Skeletal muscle satellite cell (primary cell): ENCODE measurements around the gene MMP2. TPM values are rescaled to one million over a fixed set of nuclear protein-coding genes. Genes with fewer than 3 reads are reported as not detected.
A peak's percentile ranks its signal among the peaks of the same experiment; 100 is the strongest.

Experiments used
- H3K27me3 ChIP-seq: 2 replicates; pipeline ENCODE4 v1.7.0; 2013; ENCODE audit warnings: low read length; ENCODE audit not compliant: control insufficient read depth, insufficient read depth
- H3K36me3 ChIP-seq: 2 replicates; pipeline ENCODE4 v1.7.0; 2013; ENCODE audit warnings: mild to moderate bottlenecking, control low read depth, low read length; ENCODE audit not compliant: insufficient read depth
- H3K4me1 ChIP-seq: 2 replicates; pipeline ENCODE4 v1.7.0; 2013; ENCODE audit warnings: low read length; ENCODE audit not compliant: control insufficient read depth, insufficient read depth
- H3K4me2 ChIP-seq: 2 replicates; pipeline ENCODE4 v1.7.0; 2013; ENCODE audit warnings: mild to moderate bottlenecking, low read length
- H3K4me3 ChIP-seq: 2 replicates; pipeline ENCODE4 v1.7.0; 2013; ENCODE audit warnings: low read length
- H3K9ac ChIP-seq: 2 replicates; pipeline ENCODE4 v1.7.0; 2013; ENCODE audit warnings: mild to moderate bottlenecking, low read depth, low read length, moderate library complexity
- H3K9me3 ChIP-seq: replicated peaks from 2 replicates; pipeline ENCODE4 v1.7.0; 2013; ENCODE audit warnings: mild to moderate bottlenecking, control low read depth, low read length
- total RNA-seq: library from RNA; depleted of rRNA; stranded (reverse); fragments of >200 nt; gene quantifications from 2 replicates; pipeline ENCODE4 v1.2.3, GENCODE V29; 2012; rRNA removed

MMP2 gene
- total RNA-seq: 377 and 392 TPM in 2 replicates

DNA sequence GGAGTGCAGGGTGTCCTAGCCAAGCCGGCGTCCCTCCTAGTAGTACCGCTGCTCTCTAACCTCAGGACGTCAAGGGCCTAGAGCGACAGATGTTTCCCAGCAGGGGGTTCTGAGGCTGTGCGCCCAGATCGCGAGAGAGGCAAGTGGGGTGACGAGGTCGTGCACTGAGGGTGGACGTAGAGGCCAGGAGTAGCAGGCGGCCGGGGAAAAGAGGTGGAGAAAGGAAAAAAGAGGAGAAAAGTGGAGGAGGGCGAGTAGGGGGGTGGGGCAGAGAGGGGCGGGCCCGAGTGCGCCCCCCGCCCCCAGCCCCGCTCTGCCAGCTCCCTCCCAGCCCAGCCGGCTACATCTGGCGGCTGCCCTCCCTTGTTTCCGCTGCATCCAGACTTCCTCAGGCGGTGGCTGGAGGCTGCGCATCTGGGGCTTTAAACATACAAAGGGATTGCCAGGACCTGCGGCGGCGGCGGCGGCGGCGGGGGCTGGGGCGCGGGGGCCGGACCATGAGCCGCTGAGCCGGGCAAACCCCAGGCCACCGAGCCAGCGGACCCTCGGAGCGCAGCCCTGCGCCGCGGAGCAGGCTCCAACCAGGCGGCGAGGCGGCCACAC lies at the start of gene MMP2:
Gene MMP2 (plus strand): TSS at position 372 of the 603 bp plus-strand sequence. CDS start 282 bp downstream, outside the sequence.
- Histone ChIP-seq H3K36me3 (peaks cover 17% of the 10 kb centered on the region), H3K9ac (peak within 1 kb of the TSS; percentile 92), H3K9me3 (no peaks in the 10 kb centered on the region), H3K27me3 (no peaks in the 10 kb centered on the region), H3K4me2 (peak within 1 kb of the TSS; percentile 99), H3K4me1 (peaks cover 61% of the 10 kb centered on the region), H3K4me3 (peak within 1 kb of the TSS; percentile 91)

DNA sequence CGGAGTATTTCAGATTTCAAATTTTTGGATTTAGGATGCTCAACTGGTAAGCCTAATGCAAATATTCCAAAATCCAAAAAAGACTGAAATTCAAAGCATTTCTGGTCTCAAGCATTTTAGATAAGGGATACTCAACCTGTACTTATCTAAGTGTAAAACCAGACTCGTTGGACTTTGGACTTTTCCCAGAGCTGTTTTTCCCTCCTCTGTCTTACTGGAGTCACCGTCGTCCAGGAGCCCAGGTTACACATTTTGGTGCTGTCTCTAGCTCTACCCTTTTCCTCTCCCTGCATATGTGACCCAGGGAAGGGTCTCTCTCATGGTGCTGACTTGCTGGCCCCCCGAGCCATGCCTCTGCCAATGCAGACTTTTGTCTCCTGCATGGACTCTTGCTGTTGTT lies 46.0 kb upstream of the MMP2 start:
- Histone ChIP-seq H3K36me3 (no peaks in the 10 kb centered on the region), H3K4me2 (no peak overlapping the region), H3K4me1 (no peaks in the 10 kb centered on the region), H3K9me3 (no peaks in the 10 kb centered on the region), H3K9ac (no peak overlapping the region), H3K4me3 (no peak overlapping the region), H3K27me3 (peaks cover 12% of the 10 kb centered on the region)

DNA sequence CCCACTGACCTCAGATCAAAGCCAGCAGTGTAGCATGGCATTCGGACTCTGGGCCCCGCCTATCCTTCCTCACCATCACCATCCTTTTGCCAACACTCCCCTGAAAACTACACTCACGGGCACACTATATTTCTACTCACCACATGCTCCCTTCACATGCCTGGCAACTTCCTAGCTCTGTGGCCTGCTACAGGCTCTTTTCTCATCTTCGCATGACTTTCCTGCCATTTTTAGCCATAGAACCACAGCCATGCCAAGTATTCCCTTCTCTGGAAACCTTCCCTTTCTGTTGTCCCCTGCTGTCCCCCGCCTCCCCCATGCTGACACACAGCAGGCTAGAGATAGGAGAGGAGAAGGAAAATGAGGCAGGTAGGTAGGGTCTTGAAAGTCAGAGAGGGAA lies 45.5 kb upstream of the MMP2 start:
- H3K36me3 ChIP-seq: no peaks in the 10 kb centered on the region
- no peak overlapping the region for H3K4me3 ChIP-seq
- peaks cover 12% of the 10 kb centered on the region for H3K27me3 ChIP-seq
- no peak overlapping the region for H3K4me2 ChIP-seq
- no peaks in the 10 kb centered on the region for H3K9me3 ChIP-seq
- no peaks in the 10 kb centered on the region for H3K4me1 ChIP-seq
- no peak overlapping the region for H3K9ac ChIP-seq

DNA sequence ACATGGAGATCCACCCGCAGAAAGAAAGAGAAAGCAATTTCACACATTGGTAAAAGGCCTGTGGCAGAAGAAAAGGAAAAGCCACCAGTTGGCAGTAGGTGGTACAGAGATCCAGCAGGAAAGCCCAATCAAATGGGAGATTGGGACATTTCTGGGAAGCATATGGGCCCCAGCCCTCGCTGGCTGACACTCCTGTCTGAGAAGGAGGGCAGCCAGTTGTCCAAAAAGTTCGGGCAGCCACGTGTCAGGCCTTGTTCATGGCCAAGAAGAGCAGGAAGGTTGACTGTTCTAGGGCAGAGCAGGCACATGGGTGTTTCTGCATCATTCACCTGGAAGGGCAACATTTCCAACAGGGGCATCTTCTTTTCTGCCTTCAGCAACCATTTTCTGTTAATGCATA lies 45.0 kb upstream of the MMP2 start:
- H3K27me3 ChIP-seq: peaks cover 12% of the 10 kb centered on the region
- no peaks in the 10 kb centered on the region for H3K36me3 ChIP-seq
- H3K9ac ChIP-seq: no peak overlapping the region
- no peak overlapping the region for H3K4me2 ChIP-seq
- H3K4me1 ChIP-seq: no peaks in the 10 kb centered on the region
- no peaks in the 10 kb centered on the region for H3K9me3 ChIP-seq
- no peak overlapping the region for H3K4me3 ChIP-seq

DNA sequence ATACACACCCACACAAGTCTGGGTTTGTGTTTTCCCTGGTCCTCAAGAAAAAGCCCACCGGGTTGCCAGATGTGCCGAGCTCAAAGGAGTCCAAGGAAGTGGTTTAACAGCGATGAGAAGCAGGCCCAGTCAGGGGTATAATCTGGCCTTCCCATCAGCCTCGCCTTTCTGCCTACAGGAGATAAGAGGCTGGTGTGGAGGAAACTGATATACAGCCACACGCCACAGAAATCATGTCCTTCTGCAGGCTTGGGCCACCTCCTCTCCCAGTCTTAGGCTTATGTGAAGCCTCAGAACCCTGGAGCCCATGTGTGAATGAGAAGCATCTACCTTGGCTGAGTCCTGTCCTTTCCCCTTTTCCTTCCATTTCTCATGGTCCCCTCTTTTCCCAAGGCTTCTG lies 43.6 kb upstream of the MMP2 start:
- Histone ChIP-seq H3K36me3 (no peaks in the 10 kb centered on the region), H3K9ac (no peak overlapping the region), H3K4me3 (no peak overlapping the region), H3K9me3 (no peaks in the 10 kb centered on the region), H3K27me3 (peaks cover 16% of the 10 kb centered on the region), H3K4me2 (no peak overlapping the region), H3K4me1 (no peaks in the 10 kb centered on the region)

DNA sequence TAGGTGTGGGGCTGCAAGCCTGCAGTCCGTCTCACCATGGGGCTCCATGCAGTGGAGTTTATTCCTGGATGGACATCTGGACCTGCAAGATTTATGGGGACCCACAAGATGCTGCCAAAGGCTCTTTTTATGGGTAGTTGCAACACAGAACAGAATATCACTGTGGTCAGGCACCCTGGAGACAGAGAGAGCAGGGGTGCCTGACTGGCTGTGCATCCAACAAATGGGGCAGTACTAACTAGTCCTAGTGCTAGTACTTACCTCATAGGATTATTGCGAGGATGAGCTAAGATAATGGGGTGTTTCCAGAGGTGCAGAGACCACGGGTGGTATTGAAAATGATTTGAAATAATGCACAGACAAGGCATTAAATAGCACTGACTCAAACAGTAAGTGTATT lies 42.4 kb upstream of the MMP2 start:
- no peak overlapping the region for H3K4me3 ChIP-seq
- no peak overlapping the region for H3K9ac ChIP-seq
- H3K36me3 ChIP-seq: no peaks in the 10 kb centered on the region
- H3K27me3 ChIP-seq: peaks cover 19% of the 10 kb centered on the region
- no peak overlapping the region for H3K4me2 ChIP-seq
- no peaks in the 10 kb centered on the region for H3K9me3 ChIP-seq
- no peaks in the 10 kb centered on the region for H3K4me1 ChIP-seq

DNA sequence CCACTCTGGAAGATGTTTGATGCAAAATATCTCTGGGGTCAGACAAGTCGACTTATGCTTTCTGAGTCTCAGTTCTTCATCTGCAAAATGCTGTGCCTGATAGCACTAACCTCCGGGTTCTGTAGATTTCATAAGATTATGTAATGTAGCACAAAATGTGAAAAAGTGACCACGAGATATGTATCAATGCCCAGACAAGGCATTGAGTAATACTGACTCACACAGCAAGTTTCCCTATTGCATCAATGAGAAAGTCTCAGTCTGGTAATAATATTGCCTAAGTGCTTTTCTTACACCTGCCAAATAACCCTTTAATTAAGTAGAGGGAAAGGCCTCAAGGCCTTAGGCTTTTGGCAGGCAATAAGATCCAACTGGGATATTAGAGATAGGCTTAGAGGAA lies 41.4 kb upstream of the MMP2 start:
- Histone ChIP-seq H3K27me3 (peaks cover 19% of the 10 kb centered on the region), H3K36me3 (no peaks in the 10 kb centered on the region), H3K9ac (no peak overlapping the region), H3K9me3 (no peaks in the 10 kb centered on the region), H3K4me1 (no peaks in the 10 kb centered on the region), H3K4me3 (no peak overlapping the region), H3K4me2 (no peak overlapping the region)

DNA sequence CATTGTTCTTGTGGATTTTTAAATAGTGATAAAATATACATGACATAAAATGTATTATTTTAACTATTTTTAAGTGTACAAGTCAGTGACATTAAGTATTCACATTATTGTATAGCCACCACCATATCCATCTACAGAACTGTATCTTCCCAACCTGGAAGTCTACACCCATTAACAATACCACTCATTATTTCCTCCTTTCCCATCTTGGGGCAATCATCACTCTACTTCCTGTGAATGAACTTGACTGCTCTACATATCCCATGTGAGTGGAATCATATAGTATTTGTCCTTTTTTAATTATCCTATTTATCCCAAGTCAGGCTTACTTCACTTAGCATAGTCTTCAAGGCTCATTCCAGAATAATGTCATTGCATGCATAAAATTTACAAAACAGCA lies 40.7 kb upstream of the MMP2 start:
- H3K27me3 ChIP-seq: peaks cover 16% of the 10 kb centered on the region
- no peaks in the 10 kb centered on the region for H3K36me3 ChIP-seq
- H3K4me3 ChIP-seq: no peak overlapping the region
- H3K9me3 ChIP-seq: no peaks in the 10 kb centered on the region
- H3K4me1 ChIP-seq: no peaks in the 10 kb centered on the region
- H3K4me2 ChIP-seq: no peak overlapping the region
- no peak overlapping the region for H3K9ac ChIP-seq

DNA sequence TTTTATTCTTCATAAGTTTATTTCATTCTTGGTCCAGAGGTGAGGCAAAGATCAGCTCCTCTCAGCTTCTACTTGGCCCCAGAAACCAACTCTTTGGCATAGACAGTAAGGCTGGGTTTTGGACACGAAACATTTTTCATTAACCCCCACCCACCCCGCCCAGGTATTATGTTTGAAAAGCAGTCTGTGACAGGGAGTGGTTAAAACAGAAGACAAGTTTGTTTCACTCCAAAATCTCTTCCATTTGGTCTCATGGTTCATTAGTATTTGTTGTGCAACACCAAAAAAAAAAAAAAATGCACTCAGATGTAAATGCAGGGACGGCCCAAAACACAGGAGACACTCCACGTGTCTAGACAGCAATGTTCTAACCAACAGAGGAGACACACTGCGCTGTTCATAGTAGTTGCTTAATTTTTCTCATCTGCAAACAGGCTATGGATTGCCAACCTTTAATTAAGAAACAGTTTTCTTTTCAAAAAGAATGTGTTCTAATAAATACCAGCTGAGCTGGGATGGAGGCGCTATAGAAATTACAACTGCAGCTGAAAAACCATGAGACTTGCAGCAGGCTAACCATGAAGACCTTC lies 39.8 kb upstream of the MMP2 start:
- H3K27me3 ChIP-seq: peaks cover 7% of the 10 kb centered on the region

DNA sequence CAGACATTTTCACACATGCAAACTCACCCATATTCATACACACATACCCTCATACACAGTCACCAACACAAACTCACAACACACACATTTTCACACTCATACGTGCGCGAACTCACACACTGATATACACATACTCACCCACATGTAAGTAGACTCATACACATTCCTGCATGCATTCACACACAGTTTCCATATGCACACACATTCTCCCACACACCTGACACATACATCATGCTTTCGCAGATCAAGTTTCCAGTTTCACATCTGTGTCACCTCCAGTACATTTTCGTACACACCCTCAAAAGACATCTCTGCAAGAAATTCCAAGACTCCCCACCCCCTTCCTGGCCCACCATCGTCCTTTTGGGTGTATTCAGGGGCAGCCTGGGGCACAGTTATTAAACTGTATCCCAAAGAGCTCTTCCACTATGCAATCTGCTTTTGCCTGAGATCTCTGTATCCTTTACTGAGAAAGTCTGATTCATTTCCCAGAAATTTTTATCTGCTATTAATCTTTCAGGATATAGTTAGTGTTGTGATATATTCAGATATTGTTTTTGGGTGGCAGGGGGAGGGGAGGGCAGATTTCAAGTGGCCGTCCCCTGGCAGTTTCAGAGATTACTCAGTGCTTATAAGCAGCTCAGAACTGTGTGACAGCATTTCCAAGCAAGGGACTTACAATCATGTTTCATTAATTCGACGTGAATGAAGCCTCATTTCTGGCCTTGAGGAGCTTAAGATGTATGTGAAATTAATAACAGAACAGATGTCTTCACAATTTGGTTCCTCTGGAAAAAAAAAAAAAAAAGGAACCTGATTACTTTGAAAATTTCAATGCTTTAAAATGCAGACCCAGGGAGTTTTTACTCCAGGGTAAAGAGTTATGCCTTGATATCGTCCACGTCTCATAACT lies 35.3 kb upstream of the MMP2 start:
- H3K9ac ChIP-seq: no peak overlapping the region
- H3K4me2 ChIP-seq: no peak overlapping the region
- H3K36me3 ChIP-seq: no peaks in the 10 kb centered on the region
- no peak overlapping the region for H3K4me3 ChIP-seq
- no peaks in the 10 kb centered on the region for H3K4me1 ChIP-seq
- H3K9me3 ChIP-seq: no peaks in the 10 kb centered on the region
- H3K27me3 ChIP-seq: peaks cover 7% of the 10 kb centered on the region

More for the DNA sequence above, 39.8 kb upstream of the MMP2 start:
- Histone ChIP-seq H3K9ac (no peak overlapping the region), H3K36me3 (no peaks in the 10 kb centered on the region), H3K4me3 (no peak overlapping the region), H3K9me3 (no peaks in the 10 kb centered on the region), H3K4me1 (no peaks in the 10 kb centered on the region), H3K4me2 (no peak overlapping the region)

DNA sequence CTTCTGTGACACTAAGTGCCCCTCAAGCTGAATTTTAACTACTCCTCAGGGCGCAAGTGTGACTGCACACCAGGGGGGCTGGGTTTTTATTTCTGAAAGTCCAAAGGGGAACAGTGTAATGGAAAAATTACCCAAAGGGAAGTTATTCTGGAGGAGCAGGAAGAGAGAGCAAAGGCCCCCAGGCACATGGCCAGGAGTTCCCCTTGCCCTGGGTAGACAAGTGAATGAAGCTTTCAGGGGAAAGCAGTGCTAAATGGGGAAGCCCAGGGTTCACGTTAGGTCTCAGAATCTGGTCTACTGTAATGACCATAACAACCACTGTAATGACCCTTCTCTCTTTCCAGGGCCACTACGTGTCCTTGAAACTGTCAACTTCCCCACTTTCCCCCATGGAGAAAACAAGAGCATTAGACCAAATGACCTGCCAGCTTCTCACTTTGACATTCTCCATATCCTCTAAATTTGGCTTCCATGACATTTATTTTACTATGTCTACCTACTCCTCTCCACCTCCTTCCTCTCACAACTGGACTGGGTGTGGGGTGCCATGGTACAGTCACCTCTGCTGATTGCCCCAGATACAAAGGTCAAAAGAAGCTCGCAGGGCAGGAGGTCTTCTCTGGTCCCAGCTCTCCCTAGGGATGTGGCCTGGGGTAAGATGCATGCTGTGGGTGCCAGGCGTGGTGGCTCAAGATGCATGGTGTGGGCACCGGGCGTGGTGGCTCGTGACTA lies 34.1 kb upstream of the MMP2 start:
- H3K9ac ChIP-seq: no peak overlapping the region
- no peaks in the 10 kb centered on the region for H3K36me3 ChIP-seq
- no peaks in the 10 kb centered on the region for H3K9me3 ChIP-seq
- H3K4me2 ChIP-seq: no peak overlapping the region
- H3K27me3 ChIP-seq: peaks cover 3% of the 10 kb centered on the region
- no peak overlapping the region for H3K4me3 ChIP-seq
- no peaks in the 10 kb centered on the region for H3K4me1 ChIP-seq
